Activated CD8-positive, alpha-beta memory T cell treated with anti-CD3 and anti-CD28 coated beads, Interleukin-2, amount 10 ng/mL, durations not matched to agents 7 days and 5 days (primary cell): ENCODE data around the gene BRINP1. TPM values are rescaled to one million over a fixed set of nuclear protein-coding genes. Genes with fewer than 3 reads are reported as not detected.

Experiments
- ATAC-seq: fragments of 150-1000 bp; cut with Tn5 transposase; one replicate; pipeline ENCODE4 v1.10.0; 2021; ENCODE audit warnings: moderate library complexity
- CTCF ChIA-PET: fragments of 350-600 bp; sonication (Branson Sonifier 250); formaldehyde crosslinking; loops from one replicate; lab custom pipeline; 2021; ENCODE audit warnings: antibody characterized with exemption; lab: Charles Lee
- DNase-seq: peaks from one replicate; pipeline ENCODE4 v3.0.0-alpha.2; 2020
- H3K27ac Mint-ChIP-seq: one replicate; pipeline ENCODE4 v1.8.0; 2021; ENCODE audit warnings: mild to moderate bottlenecking, mixed read lengths
- H3K27me3 Mint-ChIP-seq: one replicate; pipeline ENCODE4 v1.8.0; 2021; ENCODE audit warnings: mixed read lengths
- H3K36me3 Mint-ChIP-seq: one replicate; pipeline ENCODE4 v1.8.0; 2021; ENCODE audit warnings: mild to moderate bottlenecking, mixed read lengths
- H3K4me1 Mint-ChIP-seq: one replicate; pipeline ENCODE4 v1.8.0; 2021; ENCODE audit warnings: mixed read lengths
- H3K4me3 Mint-ChIP-seq: one replicate; pipeline ENCODE4 v1.8.0; 2021; ENCODE audit warnings: mild to moderate bottlenecking, moderate library complexity, mixed read lengths
- H3K9me3 Mint-ChIP-seq: one replicate; pipeline ENCODE4 v1.8.0; 2022; ENCODE audit warnings: low read depth, mixed read lengths
- total RNA-seq, 2 experiments: library from RNA; stranded (reverse); gene quantifications; one replicate each; pipeline ENCODE4 v1.2.3, GENCODE V29; 2021

The BRINP1 gene
- total RNA-seq, 2 experiments from 2014 or later, result not detected

- peaks cover 2% of the 10 kb centered on the region for H3K9me3 Mint-ChIP-seq
- H3K36me3 Mint-ChIP-seq, result no peaks in the 10 kb centered on the region
- H3K27ac Mint-ChIP-seq, result no peak overlapping the region
- H3K4me3 Mint-ChIP-seq, result no peak overlapping the region
- CTCF ChIA-PET, result no interaction called here
- H3K4me1 Mint-ChIP-seq, result no peaks in the 10 kb centered on the region
- no peak for ATAC-seq
- no peaks in the 10 kb centered on the region for H3K27me3 Mint-ChIP-seq
- no peak for DNase-seq
Measured at GRCh38 chr9:119153402-119153801, 215.8 kb downstream of the BRINP1 start.

GRCh38 chr9:119148855-119149254, 220.4 kb downstream of the BRINP1 start:
- CTCF ChIA-PET, result no interaction called here
- Mint-ChIP-seq H3K27ac (no peak overlapping the region), H3K4me3 (no peak overlapping the region), H3K36me3 (no peaks in the 10 kb centered on the region), H3K9me3 (peaks cover 4% of the 10 kb centered on the region), H3K4me1 (no peaks in the 10 kb centered on the region), H3K27me3 (no peaks in the 10 kb centered on the region)
- ATAC-seq (no peak), DNase-seq (no peak)

- Mint-ChIP-seq H3K27ac (no peak overlapping the region), H3K27me3 (no peaks in the 10 kb centered on the region), H3K36me3 (no peaks in the 10 kb centered on the region), H3K4me1 (no peaks in the 10 kb centered on the region), H3K4me3 (no peak overlapping the region), H3K9me3 (peaks cover 2% of the 10 kb centered on the region)
- ATAC-seq, result no peak
- CTCF ChIA-PET, result no interaction called here
- DNase-seq, result no peak
Measured at GRCh38 chr9:119137479-119137878, 231.8 kb downstream of the BRINP1 start.

GRCh38 chr9:119126040-119126439, 243.2 kb downstream of the BRINP1 start:
- DNase-seq (no peak), ATAC-seq (no peak)
- CTCF ChIA-PET, result no interaction called here
- no peaks in the 10 kb centered on the region for H3K36me3 Mint-ChIP-seq
- H3K4me1 Mint-ChIP-seq, result no peaks in the 10 kb centered on the region
- no peak overlapping the region for H3K27ac Mint-ChIP-seq
- peaks cover 11% of the 10 kb centered on the region for H3K9me3 Mint-ChIP-seq
- no peak overlapping the region for H3K4me3 Mint-ChIP-seq
- H3K27me3 Mint-ChIP-seq, result no peaks in the 10 kb centered on the region

- Mint-ChIP-seq H3K36me3 (no peaks in the 10 kb centered on the region), H3K4me1 (no peaks in the 10 kb centered on the region), H3K27ac (no peak overlapping the region), H3K4me3 (no peak overlapping the region), H3K9me3 (peaks cover 14% of the 10 kb centered on the region), H3K27me3 (no peaks in the 10 kb centered on the region)
- no peak for DNase-seq
- no peak for ATAC-seq
- CTCF ChIA-PET, result no interaction called here
Measured at GRCh38 chr9:119121899-119122298, 247.3 kb downstream of the BRINP1 start.

GRCh38 chr9:119117409-119117808, 251.8 kb downstream of the BRINP1 start:
- CTCF ChIA-PET, result no interaction called here
- Mint-ChIP-seq H3K4me3 (no peak overlapping the region), H3K4me1 (no peaks in the 10 kb centered on the region), H3K27me3 (no peaks in the 10 kb centered on the region), H3K36me3 (no peaks in the 10 kb centered on the region), H3K9me3 (peaks cover 14% of the 10 kb centered on the region), H3K27ac (no peak overlapping the region)
- ATAC-seq (no peak), DNase-seq (no peak)
